GM18520 (cell line): ENCODE measurements around the gene TTL.
"Not testable (repeated sequence)": the region's sequence is repeated elsewhere in the genome, so short reads cannot be mapped to it uniquely, and the experiment has no call there.

Source experiments
- ATAC-seq: cut with Tn5 transposase; IDR thresholded peaks from one replicate; pipeline ENCODE4 v1.9.1; 2021; ENCODE audit not compliant: unreplicated experiment

The TTL gene

DNA sequence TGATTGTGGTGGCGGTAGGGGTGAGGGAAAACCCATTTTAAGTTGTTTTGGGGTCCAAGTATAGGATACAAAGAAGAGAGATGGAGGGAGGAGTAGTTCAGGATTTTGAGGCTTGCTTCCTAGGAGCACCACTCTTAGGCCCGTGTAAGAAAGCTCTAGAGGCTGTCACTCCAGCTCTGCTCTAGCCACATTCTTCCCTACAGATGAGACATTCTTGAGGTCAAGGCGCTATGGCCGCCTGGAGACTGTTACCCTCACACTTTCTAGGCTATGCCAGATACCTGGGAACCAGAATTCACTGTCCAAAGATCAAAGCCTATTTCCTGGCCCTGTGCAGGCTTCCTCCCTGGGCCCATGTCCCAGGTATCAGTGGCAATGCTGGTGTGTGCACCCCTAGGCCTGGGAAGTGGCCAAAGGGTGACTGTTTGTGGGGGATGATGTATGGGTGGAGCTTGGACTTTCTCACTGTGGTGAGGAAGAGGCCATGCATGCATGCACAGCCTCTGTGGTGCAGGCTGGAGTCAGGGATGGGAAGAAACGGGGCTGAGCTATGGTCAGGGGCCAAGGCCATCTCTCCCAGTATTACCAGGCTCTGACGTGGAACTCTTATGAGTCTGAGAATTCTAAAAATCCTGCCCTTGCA, 7.0 kb upstream of the TTL start:
- ATAC-seq, result no peak

DNA sequence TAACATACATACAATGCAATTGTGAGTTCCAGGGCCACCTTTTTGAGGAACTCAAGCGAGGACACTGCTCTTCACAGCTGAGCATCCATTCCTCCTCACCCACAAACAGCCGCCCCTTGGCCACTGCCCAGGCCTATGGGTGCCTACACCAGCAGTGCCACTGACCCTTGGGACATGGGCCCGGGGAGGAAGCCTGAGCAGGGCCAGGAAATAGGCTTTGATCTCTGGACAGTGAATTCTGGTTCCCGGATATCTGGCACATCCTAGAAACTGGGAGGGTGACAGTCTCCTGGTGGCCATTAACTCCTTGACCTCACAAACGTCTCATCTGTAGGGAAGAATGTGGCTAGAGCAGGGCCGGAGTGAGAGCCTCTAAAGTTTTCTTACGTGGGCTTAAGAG, 5.5 kb upstream of the TTL start:
- ATAC-seq, result no peak

DNA sequence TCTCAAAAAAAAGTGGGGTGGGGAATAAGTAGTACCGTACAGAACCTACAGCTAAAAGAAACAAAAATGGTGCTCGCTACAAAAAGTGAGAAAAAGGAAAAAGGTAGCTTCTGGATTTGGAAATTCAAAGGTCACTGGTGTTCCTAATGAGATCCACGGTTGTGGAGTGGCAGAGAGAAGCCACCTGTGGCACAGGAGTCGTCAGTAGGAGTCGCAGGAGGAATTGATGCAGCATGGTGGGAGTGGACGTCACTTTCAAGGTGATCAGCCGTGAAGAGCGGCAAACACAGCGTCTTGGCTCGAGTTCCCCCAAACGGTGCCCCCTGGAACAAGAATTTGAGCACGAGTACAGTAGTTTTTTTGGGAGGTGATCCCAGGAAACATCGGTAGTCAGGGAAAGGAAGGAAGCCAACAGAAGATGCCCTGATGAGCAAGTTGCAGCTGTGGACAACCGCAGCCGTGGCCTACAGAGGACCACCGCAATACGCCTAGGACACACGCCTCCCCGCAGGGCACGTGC, 1.4 kb upstream of the TTL start:
- ATAC-seq, result no peak

DNA sequence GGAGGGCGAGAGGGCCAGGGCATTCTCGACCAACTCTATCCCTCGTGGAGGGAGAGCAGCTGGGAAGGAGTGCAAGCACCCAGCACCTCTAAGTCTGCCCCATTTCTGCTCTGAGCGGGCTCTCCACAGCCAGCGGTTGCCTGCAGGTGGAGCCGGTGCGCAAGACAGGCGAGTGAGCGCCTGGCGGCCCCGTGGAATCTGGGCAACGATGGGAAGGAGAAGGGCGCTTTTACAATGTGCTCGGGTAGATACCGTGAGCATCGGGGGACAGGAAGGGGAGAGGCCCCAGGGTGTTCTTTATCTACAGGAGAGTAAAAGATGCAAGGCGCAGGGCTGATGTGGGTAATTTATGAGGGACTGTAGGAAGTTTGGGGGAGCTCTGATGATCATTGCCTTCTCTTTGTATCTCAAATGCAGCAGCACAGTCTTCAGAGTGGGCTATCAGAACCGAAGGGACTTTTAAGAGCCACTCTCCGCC, 867 bp upstream of the TTL start:
- peak; percentile 59 for ATAC-seq

DNA sequence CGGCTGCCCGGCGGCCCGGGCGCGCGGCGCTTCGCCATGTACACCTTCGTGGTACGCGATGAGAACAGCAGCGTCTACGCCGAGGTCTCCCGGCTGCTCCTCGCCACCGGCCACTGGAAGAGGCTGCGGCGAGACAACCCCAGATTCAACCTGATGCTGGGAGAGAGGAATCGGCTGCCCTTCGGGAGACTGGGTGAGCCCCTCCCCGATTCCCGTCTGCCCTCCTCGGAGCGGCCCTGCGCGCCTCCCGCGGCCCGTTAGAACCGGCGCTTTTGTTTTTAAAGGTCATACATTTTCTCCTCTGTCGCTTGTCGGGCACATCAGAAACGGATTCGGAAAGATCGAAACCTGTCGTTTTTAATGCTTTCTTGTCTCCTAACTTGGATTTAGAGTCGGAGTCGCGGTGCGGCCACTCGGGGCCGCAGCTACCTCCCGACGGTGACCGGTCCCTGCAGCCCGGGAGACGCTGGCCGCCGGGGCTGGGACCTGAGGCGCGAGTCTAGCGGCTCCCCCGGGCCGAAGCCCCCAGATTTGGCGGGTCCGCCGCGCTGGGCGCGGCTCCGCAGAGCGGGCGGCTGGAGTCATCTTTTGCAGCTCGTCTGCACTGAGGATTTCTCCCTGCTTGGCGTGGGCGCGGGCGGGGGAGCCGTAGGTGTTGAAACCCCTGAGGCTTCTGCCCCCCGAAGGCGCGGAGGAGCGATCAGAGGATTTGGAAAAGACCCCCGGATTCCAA, 519 bp downstream of the TTL start:
- no peak for ATAC-seq

DNA sequence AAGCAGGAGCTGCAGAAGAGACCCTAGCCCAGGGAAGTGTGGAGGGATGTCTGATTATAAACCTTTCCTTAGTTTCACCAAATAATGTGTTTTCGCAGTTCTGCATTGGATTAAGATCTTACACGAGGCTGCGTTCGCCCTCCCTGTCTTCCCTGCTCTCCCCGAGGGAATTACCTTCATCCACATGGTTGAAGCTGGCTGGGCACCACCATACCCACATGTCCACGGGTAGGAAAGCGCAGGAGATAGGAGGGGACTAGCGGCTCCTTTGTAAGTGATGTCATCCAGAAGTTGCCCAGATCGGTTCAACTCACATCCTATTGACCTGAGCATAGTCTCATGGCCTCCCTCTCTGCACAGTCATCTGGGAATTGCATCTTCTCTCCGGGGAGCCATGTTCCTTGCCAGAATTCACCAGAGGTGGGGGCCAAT, 1.1 kb downstream of the TTL start:
- ATAC-seq, result no peak

DNA sequence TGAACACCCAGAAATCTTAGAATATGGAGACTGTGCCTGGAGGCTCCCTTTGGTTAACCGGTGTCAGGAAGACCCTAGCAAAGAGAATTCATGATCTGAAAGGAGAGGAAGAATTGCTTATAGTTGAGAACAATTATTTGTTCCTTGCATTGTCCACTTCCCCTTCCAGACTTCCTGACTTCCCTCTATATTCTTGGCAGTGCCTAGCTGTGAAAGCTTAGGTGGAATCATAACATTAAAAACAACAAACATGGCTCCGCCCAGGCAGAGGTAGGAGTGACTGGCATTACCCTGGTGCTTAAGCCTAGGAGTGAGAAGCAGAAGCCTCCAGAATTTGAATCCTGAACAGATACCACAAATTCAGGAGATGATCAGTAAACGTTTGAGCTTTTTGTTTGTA, 1.9 kb downstream of the TTL start:
- ATAC-seq, result no peak

DNA sequence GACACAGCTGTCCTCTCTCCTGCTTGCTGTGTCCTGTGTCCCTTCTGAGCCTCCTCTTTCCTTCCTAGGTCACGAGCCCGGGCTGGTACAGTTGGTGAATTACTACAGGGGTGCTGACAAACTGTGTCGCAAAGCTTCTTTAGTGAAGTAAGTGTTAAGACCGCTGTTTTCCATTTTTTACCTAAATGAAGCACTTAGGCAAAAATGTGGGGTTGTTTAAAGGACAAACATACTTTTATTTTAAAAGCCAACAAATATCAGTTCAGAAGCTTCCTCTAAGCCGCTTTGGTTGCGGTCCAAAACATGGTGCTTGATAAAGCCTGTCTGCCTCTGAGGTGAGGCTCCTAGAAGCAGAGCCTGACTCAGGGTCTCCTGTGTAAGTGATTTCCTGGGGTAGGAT, 3.9 kb downstream of the TTL start:
- no peak for ATAC-seq

DNA sequence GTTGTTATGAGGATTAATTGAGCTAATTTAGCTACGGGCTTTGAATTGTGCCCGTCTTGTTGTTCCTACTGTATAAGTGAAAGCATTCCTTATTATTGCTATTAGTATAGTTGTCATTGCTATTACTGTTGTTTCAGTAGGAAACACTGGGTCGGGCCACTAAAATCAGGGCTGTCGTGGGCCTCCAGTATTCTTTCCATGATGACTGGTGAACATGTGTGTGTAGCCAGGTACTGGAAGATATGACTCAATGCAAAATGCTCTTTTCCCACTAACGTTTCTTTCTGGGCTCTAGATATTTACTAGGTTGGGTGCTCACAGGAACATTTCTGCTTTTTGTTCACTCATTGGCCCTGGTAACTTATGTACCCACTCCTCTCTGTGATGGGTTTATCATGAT, 4.9 kb downstream of the TTL start:
- no peak for ATAC-seq

DNA sequence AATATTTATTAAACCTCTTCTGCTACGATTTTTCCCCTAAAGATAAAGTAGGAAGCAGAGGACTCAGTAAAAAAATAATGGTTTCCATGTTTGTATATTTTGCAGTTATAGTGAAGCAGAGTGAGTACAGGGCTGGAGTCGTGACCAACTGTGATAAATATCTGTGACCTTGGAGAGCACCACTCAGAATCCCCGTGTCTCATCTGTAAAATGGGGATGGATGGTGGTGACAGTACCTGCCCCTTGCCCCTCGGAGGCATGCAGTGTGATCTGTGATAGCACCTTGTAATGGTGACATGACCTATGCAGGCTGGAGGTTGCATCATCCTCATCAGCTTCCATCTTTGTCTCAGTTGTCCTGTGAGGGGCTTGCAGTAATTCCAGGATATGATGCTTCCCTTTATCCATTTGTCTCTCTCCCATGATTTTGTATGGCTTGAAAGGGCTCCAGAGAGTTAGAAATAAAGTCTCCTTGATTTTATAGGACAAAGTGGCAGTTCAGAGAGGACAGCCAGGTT, 5.5 kb downstream of the TTL start:
- no peak for ATAC-seq

DNA sequence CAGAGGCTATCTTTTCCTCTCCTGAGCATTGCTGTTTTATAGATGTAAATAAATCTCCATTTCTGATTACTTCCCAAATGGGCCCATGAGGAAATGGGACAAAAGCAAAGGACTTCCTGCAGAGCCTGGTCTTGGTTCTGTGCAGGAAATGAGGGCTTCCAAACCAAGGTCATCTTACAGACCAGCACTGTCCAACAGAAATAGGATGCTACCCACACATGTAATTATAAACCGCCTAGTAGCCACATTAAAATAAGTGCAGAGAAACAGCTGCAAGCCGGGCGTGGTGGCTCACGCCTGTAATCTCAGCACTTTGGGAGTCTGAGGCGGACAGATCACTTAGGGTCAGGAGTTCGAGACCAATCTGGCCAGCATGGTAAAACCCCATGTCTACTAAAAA, 6.2 kb downstream of the TTL start:
- no peak for ATAC-seq

DNA sequence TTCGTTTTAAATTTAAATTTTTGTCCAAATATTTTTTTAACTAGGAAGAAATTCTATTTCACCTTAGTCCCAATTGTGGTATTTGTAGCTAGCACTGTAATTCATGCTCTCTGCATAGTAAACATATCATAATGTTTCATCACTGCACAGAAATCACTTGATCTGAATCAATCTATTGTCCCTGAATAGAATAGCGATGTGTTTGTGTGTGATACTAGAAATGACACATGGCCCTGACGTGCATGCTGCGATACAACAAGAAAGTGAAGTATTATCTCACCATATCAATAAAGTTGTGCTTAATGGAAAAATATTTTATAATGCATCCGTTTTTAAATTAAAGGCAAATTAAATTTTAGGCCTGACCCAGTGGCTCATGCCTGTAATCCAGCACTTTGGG, 10.0 kb downstream of the TTL start:
- no peak for ATAC-seq

DNA sequence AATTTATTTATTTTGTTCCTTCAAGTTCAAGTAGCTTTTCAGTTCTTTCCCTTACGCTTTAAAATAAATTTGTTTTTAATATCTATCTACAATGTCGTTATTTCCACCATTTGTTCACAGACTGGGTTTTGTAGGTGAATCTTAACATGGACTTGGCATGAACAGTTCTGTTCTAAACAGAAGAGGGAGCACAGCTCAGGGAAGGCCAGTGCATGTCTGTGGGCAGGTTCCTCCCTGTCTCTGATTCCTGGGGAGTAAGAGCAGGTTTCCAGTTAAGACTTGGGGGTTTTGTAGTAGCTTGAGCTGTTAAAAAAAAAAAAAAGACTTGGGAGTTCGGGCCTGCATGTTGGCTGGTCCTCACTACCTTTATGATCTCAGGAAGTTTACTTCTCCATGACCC, 11.1 kb downstream of the TTL start:
- no peak for ATAC-seq

DNA sequence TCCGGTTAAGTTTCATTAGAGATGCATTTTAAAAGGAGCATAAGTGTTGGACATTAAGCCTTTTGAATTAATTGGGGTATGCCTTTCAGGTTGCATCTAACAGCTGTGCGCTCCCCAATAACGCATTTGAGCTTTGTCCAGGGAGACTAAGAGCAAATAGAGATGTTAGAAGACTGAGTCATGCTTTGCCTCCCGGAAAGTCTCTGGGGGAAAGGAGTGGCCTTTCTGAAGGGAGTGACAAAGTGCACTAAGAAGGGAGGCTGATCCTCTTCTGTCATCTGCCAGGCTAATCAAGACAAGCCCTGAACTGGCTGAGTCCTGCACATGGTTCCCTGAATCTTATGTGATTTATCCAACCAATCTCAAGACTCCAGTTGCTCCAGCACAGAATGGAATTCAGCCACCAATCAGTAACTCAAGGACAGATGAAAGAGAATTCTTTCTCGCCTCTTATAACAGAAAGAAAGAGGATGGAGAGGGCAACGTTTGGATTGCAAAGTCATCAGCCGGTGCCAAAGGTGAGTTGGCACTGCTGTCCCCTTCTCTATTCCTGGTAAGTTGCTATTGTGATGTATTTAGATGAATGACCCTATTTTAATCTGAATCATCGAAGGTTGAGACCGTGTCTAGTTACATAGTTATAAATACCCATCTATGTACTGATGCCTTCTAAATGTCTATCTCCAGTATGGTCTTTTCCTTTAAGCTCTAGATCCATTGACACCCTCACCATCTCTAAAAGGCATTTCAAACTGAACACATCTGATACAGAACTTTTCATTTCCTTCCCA, 12.1 kb downstream of the TTL start:
- ATAC-seq, result no peak

DNA sequence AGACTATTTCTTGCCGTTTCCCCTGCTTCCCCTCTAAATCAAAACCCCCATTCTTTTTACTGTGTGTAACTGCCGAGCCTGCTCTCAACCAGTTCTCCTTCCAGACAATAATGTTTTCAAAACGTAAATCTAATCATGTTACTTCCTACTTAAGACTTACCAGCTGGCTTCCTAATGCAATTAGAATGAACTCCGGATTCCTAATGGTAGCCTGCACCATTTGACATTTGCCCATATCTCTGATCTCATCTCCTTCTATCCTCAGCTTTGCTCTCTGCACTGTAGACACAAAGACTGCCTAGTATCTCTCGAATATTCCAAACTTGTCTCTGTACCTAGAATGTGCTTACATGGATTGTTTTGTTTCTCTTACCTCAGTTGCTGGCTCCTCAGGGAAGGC, 12.9 kb downstream of the TTL start:
- ATAC-seq, result no peak

DNA sequence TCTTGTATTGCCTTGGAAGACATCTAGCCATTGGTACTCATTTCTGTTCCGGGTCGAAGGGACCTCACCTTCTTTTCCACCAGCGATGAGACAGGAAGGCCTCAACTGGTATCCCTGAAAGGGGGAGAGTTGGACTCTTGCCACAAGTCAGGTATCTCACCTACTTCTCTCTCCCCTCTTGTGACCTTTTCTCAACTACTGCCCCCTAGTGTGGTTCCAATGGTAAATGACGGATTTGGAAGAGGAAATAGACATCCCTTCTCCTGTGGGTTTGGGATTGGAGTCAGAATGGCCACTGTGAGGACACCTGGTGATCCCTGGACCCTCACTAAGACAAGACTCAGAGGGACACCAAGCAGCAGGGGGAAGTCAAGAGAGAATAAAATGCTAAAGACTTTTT, 13.9 kb downstream of the TTL start:
- not testable (repeated sequence) for ATAC-seq

DNA sequence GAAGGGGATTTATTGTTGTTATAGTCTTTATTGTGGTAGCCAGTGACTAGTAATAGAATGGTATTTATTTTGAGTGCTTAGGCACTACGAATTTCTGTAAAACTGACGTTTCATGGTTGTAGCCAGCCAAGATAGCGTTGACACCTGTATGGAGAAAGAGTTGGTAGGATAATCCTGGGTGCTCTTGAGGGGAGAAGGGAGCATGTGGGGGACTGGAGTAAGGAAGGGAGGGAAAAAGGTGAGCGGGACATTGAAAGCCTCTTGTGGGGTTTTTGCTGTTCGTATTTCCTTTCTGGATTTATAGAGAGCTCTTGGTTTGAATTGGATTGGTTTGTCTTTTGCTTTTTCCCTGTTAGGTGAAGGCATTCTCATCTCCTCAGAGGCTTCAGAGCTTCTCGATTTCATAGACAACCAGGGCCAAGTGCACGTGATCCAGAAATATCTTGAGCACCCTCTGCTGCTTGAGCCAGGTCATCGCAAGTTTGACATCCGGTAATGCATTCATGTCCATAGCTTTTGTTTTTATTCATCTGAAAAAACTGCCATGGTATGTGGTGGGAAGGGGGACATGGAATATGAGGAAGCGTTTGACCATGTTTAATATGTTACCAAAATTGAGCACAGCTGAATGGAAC, 19.0 kb downstream of the TTL start:
- not testable (repeated sequence) for ATAC-seq

DNA sequence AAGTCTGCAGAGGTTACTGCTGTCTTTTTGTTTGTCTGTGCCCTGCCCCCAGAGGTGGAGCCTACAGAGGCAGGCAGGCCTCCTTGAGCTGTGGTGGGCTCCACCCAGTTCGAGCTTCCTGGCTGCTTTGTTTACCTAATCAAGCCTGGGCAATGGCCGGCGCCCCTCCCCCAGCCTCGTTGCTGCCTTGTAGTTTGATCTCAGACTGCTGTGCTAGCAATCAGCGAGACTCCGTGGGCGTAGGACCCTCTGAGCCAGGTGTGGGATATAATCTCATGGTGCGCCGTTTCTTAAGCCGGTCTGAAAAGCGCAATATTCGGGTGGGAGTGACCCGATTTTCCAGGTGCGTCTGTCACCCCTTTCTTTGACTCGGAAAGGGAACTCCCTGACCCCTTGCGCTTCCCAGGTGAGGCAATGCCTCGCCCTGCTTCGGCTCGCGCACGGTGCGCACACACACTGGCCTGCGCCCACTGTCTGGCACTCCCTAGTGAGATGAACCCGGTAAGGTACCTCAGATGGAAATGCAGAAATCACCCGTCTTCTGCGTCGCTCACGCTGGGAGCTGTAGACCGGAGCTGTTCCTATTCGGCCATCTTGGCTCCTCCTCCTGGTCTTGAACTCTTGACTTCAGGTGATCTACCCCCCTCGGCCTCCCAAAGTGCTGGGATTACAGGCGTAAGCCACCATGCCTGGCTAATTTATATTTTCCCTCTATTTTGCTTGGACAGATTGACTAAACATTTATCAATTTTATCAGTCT, 27.5 kb downstream of the TTL start:
- ATAC-seq, result not testable (repeated sequence)

DNA sequence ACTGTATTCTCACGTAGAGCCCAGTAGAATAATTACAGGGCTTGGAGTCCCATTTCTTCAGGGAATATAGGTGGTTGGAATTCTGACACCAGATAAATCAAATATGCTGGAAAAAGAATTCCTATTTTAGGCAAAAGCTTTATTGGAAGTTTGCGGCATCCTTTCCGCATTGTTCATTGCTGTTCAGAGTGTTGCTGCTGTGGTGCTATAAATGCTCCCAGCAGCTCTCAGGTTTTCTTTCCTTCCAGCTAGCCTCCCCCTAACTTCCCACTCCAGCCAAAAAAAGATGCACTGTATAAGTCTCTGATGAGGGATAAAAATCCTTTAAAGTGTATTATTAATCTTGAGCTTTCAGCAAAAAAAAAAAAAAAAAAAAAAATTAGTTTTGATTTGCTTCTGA, 34.8 kb downstream of the TTL start:
- ATAC-seq, result no peak

DNA sequence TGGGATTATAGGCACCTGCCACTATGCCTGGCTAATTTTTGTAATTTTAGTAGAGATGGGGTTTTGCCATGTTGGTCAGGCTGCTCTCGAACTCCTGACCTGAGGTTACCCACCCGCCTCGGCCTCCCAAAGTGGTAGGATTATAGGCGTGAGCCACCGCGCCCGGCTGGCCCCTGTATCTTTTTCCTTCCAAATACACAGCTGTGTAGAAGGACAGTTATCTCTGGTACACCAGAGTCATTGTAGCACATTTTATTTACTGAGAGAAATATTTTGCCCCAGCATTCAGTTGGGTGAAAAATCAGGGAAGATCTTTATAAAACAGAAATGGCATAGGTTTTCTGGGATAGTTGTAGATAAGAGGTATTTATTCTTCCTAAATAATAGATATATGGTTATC, 36.9 kb downstream of the TTL start:
- ATAC-seq, result no peak
